ENCODE measurements around the gene ZNF10.
A peak's percentile ranks its signal among the peaks of the same experiment; 100 is the strongest.

Gene ZNF10

GRCh38 chr12:133130038-133130807 lies at the start of gene ZNF10, which contains the start of gene ZNF891:
Gene ZNF10, plus strand, starts transcription at chr12:133130627. Its CDS starts 13,866 bp downstream, at chr12:133144493.
Gene ZNF891, minus strand, starts transcription at chr12:133130274. Its CDS starts 8,356 bp downstream, at chr12:133121918.
- H3K36me3 ChIP-seq (ENCODE audit: control insufficient read depth, low read depth, low read length): peaks cover 7% of the 10 kb centered on the region
- H3K9ac ChIP-seq (ENCODE audit: low read length): peak within 1 kb of the TSS; percentile 83
- H3K4me3 ChIP-seq (ENCODE audit: low read length): peak within 1 kb of the TSS; percentile 98
- no peaks in the 10 kb centered on the region for H3K4me1 ChIP-seq (ENCODE audit: control insufficient read depth, low read depth, low read length)
- H3K27me3 ChIP-seq (ENCODE audit: control insufficient read depth, insufficient read depth, low read length): no peaks in the 10 kb centered on the region
- H3K9me3 ChIP-seq (ENCODE audit: control insufficient read depth, low read depth, low read length): peaks cover 50% of the 10 kb centered on the region
- peak within 1 kb of the TSS; percentile 78 for H3K27ac ChIP-seq (ENCODE audit: low read length)

GRCh38 chr12:133081159-133081780 lies 49.2 kb upstream of the ZNF10 start:
- peaks cover 66% of the 10 kb centered on the region for H3K9me3 ChIP-seq (ENCODE audit: control insufficient read depth, low read depth, low read length)
- H3K27ac ChIP-seq (ENCODE audit: low read length): peak overlapping the region; percentile 85
- no peaks in the 10 kb centered on the region for H3K4me1 ChIP-seq (ENCODE audit: control insufficient read depth, low read depth, low read length)
- H3K9ac ChIP-seq (ENCODE audit: low read length): peak overlapping the region; percentile 93
- H3K4me3 ChIP-seq (ENCODE audit: low read length): peak overlapping the region; percentile 88
- peaks cover 28% of the 10 kb centered on the region for H3K36me3 ChIP-seq (ENCODE audit: control insufficient read depth, low read depth, low read length)
- no peaks in the 10 kb centered on the region for H3K27me3 ChIP-seq (ENCODE audit: control insufficient read depth, insufficient read depth, low read length)

- Histone ChIP-seq H3K4me3 (ENCODE audit: low read length) (no peak overlapping the region), H3K36me3 (ENCODE audit: control insufficient read depth, low read depth, low read length) (peaks cover 32% of the 10 kb centered on the region), H3K4me1 (ENCODE audit: control insufficient read depth, low read depth, low read length) (no peaks in the 10 kb centered on the region), H3K27ac (ENCODE audit: low read length) (no peak overlapping the region), H3K9ac (ENCODE audit: low read length) (no peak overlapping the region), H3K9me3 (ENCODE audit: control insufficient read depth, low read depth, low read length) (peaks cover 56% of the 10 kb centered on the region), H3K27me3 (ENCODE audit: control insufficient read depth, insufficient read depth, low read length) (no peaks in the 10 kb centered on the region)
Observed at GRCh38 chr12:133083345-133083744, 47.1 kb upstream of the ZNF10 start.

DNA sequence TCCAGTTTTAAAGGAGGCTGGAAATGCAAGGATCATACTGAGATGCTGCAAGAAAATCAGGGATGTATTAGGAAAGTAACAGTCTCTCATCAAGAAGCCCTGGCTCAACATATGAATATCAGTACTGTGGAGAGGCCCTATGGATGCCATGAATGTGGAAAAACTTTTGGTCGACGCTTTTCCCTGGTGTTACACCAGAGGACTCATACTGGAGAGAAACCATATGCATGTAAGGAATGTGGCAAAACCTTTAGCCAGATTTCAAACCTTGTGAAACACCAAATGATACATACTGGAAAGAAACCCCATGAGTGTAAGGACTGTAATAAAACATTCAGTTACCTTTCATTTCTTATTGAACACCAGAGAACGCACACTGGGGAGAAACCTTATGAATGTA lies 24.8 kb upstream of the ZNF10 start:
- Histone ChIP-seq H3K27me3 (ENCODE audit: control insufficient read depth, insufficient read depth, low read length) (no peaks in the 10 kb centered on the region), H3K4me3 (ENCODE audit: low read length) (no peak overlapping the region), H3K9ac (ENCODE audit: low read length) (no peak overlapping the region), H3K4me1 (ENCODE audit: control insufficient read depth, low read depth, low read length) (no peaks in the 10 kb centered on the region), H3K36me3 (ENCODE audit: control insufficient read depth, low read depth, low read length) (peaks cover 44% of the 10 kb centered on the region), H3K27ac (ENCODE audit: low read length) (no peak overlapping the region), H3K9me3 (ENCODE audit: control insufficient read depth, low read depth, low read length) (peaks cover 94% of the 10 kb centered on the region)

DNA sequence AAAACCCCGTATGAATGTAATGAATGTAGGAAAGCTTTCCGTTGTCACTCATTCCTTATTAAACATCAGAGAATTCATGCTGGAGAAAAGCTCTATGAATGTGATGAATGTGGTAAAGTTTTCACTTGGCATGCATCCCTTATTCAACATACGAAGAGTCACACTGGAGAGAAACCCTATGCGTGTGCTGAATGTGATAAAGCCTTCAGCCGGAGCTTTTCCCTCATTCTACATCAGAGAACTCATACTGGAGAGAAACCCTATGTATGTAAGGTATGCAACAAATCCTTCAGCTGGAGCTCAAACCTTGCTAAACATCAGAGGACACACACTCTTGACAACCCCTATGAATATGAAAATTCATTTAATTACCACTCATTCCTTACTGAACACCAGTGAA lies 24.2 kb upstream of the ZNF10 start:
- no peaks in the 10 kb centered on the region for H3K27me3 ChIP-seq (ENCODE audit: control insufficient read depth, insufficient read depth, low read length)
- no peak overlapping the region for H3K9ac ChIP-seq (ENCODE audit: low read length)
- H3K27ac ChIP-seq (ENCODE audit: low read length): no peak overlapping the region
- no peak overlapping the region for H3K4me3 ChIP-seq (ENCODE audit: low read length)
- H3K9me3 ChIP-seq (ENCODE audit: control insufficient read depth, low read depth, low read length): peaks cover 94% of the 10 kb centered on the region
- H3K36me3 ChIP-seq (ENCODE audit: control insufficient read depth, low read depth, low read length): peaks cover 39% of the 10 kb centered on the region
- H3K4me1 ChIP-seq (ENCODE audit: control insufficient read depth, low read depth, low read length): no peaks in the 10 kb centered on the region

DNA sequence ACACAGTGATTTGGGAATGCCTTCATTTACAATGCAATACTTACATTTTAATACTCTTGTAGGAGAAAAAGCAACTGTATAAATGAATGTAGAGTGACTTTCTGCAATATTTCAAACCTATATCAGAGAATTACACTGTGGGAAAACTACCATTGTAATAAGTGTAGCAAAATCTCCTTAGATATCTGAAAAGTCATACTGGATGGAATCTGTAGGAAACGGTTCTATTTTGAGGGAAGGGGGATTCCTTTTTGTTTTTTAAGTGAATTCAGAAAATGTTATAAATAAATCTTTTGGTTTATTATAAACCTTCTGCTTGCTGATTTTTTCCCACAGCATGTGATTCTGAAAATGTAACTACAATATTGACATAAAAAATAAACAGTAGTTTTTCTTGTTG lies 23.3 kb upstream of the ZNF10 start:
- no peak overlapping the region for H3K9ac ChIP-seq (ENCODE audit: low read length)
- H3K9me3 ChIP-seq (ENCODE audit: control insufficient read depth, low read depth, low read length): peaks cover 89% of the 10 kb centered on the region
- H3K27me3 ChIP-seq (ENCODE audit: control insufficient read depth, insufficient read depth, low read length): no peaks in the 10 kb centered on the region
- no peaks in the 10 kb centered on the region for H3K4me1 ChIP-seq (ENCODE audit: control insufficient read depth, low read depth, low read length)
- H3K27ac ChIP-seq (ENCODE audit: low read length): no peak overlapping the region
- H3K36me3 ChIP-seq (ENCODE audit: control insufficient read depth, low read depth, low read length): peaks cover 33% of the 10 kb centered on the region
- no peak overlapping the region for H3K4me3 ChIP-seq (ENCODE audit: low read length)

DNA sequence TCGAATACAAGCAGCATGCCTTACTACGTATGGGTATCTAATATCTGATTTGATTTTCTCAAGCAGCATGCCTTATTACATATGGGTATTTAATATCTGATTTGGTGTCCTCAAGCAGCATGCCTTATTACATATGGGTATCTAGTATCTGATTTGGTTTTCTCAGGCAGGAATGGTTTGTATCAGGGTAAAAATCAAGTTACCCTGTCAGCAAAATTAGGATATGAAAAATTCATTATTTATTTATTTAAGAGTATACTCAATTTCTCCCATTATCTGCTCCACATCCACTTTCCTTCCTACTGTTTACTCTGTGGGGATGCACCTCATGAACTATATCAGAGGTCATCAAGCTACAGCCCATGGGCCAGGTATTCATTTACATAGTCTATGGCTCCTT lies 22.3 kb upstream of the ZNF10 start:
- Histone ChIP-seq H3K27me3 (ENCODE audit: control insufficient read depth, insufficient read depth, low read length) (no peaks in the 10 kb centered on the region), H3K4me1 (ENCODE audit: control insufficient read depth, low read depth, low read length) (no peaks in the 10 kb centered on the region), H3K4me3 (ENCODE audit: low read length) (no peak overlapping the region), H3K36me3 (ENCODE audit: control insufficient read depth, low read depth, low read length) (peaks cover 28% of the 10 kb centered on the region), H3K27ac (ENCODE audit: low read length) (no peak overlapping the region), H3K9me3 (ENCODE audit: control insufficient read depth, low read depth, low read length) (peaks cover 83% of the 10 kb centered on the region), H3K9ac (ENCODE audit: low read length) (no peak overlapping the region)

- Histone ChIP-seq H3K27ac (ENCODE audit: low read length) (no peak overlapping the region), H3K4me3 (ENCODE audit: low read length) (no peak overlapping the region), H3K9ac (ENCODE audit: low read length) (no peak overlapping the region), H3K4me1 (ENCODE audit: control insufficient read depth, low read depth, low read length) (no peaks in the 10 kb centered on the region), H3K27me3 (ENCODE audit: control insufficient read depth, insufficient read depth, low read length) (no peaks in the 10 kb centered on the region), H3K36me3 (ENCODE audit: control insufficient read depth, low read depth, low read length) (peaks cover 30% of the 10 kb centered on the region), H3K9me3 (ENCODE audit: control insufficient read depth, low read depth, low read length) (peaks cover 96% of the 10 kb centered on the region)
Observed at GRCh38 chr12:133120385-133121191, 9.8 kb upstream of the ZNF10 start.

DNA sequence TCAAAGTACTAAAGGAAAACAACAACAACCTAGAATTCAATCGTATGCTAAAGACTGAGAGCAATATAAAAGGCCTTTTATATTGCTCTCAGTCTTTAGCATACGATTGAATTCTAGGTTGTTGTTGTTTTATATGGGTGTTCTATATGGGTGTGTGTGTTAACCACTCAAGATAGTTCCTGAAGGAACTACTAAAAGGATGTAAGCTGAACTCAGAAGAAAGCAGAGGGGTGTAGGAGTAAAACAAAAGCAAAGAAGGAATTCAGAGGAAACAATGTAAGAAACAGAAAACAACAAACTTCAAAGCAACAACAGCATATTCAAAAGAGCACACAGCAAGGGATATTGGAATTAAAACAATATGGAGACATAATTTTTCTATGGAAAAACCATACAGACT lies 5.8 kb upstream of the ZNF10 start:
- H3K9me3 ChIP-seq (ENCODE audit: control insufficient read depth, low read depth, low read length): peaks cover 91% of the 10 kb centered on the region
- H3K4me1 ChIP-seq (ENCODE audit: control insufficient read depth, low read depth, low read length): no peaks in the 10 kb centered on the region
- H3K27me3 ChIP-seq (ENCODE audit: control insufficient read depth, insufficient read depth, low read length): no peaks in the 10 kb centered on the region
- peaks cover 22% of the 10 kb centered on the region for H3K36me3 ChIP-seq (ENCODE audit: control insufficient read depth, low read depth, low read length)
- H3K27ac ChIP-seq (ENCODE audit: low read length): no peak overlapping the region
- H3K9ac ChIP-seq (ENCODE audit: low read length): no peak overlapping the region
- H3K4me3 ChIP-seq (ENCODE audit: low read length): no peak overlapping the region

- Histone ChIP-seq H3K4me1 (ENCODE audit: control insufficient read depth, low read depth, low read length) (no peaks in the 10 kb centered on the region), H3K4me3 (ENCODE audit: low read length) (peak overlapping the region; percentile 98), H3K9me3 (ENCODE audit: control insufficient read depth, low read depth, low read length) (peaks cover 51% of the 10 kb centered on the region), H3K27ac (ENCODE audit: low read length) (no peak overlapping the region), H3K9ac (ENCODE audit: low read length) (peak overlapping the region; percentile 83), H3K36me3 (ENCODE audit: control insufficient read depth, low read depth, low read length) (peaks cover 3% of the 10 kb centered on the region), H3K27me3 (ENCODE audit: control insufficient read depth, insufficient read depth, low read length) (no peaks in the 10 kb centered on the region)
Observed at GRCh38 chr12:133129368-133130037, 924 bp upstream of the ZNF10 start.

DNA sequence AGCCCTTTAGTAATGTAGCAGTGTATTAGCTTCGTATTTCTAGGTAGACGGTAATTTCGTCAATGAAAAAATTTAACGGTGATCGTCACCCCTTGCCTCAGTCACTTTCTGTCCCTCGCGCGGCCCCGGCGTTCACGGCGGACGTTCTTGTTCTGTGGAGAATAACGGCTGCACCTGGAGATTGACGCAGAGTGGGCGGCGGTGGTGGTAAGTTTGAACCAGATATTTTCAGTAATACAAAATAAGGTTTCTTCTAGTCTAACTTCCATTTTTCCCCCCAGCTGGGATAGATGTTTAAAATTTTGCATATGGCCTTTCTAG lies 341 bp downstream of the ZNF10 start:
- Histone ChIP-seq H3K4me3 (ENCODE audit: low read length) (peak overlapping the region; percentile 98), H3K4me1 (ENCODE audit: control insufficient read depth, low read depth, low read length) (no peaks in the 10 kb centered on the region), H3K27ac (ENCODE audit: low read length) (peak overlapping the region; percentile 78), H3K27me3 (ENCODE audit: control insufficient read depth, insufficient read depth, low read length) (no peaks in the 10 kb centered on the region), H3K36me3 (ENCODE audit: control insufficient read depth, low read depth, low read length) (peaks cover 12% of the 10 kb centered on the region), H3K9me3 (ENCODE audit: control insufficient read depth, low read depth, low read length) (peaks cover 50% of the 10 kb centered on the region), H3K9ac (ENCODE audit: low read length) (peak overlapping the region; percentile 83)
